Psoas muscle (tissue), 8 donors: ENCODE data around the gene ANAPC5. TPM values are rescaled to one million over a fixed set of nuclear protein-coding genes. Genes with fewer than 3 reads are reported as not detected.

Experiments
- ATAC-seq, 4 donors: fragments of 200-7000 bp; cut with Tn5 transposase; one replicate each; pipeline ENCODE4 v1.9.1; 2020; ENCODE audit warnings: moderate library complexity in 3 of 4, mild to moderate bottlenecking in 2 of 4
- DNase-seq, 2 donors: peaks; one replicate each; pipeline ENCODE4 v3.0.0-alpha.2; 2020
- H3K27ac ChIP-seq: fragments of 200-600 bp; one replicate; pipeline ENCODE4 v1.8.0; 2022
- H3K27me3 ChIP-seq, 3 donors: fragments of 200-600 bp in 1 of 3; one replicate each; pipeline versions ENCODE4 v1.6.1 to v1.8.0; 2013 to 2022; ENCODE audit warnings: low read length in 2 of 3, mild to moderate bottlenecking in 2 of 3, moderate library complexity in 1 of 3; ENCODE audit not compliant: insufficient read depth in 3 of 3
- H3K36me3 ChIP-seq, 2 donors: fragments of 200-600 bp in 1 of 2; one replicate each; pipeline versions ENCODE4 v1.6.1 to v1.8.0; 2013 to 2022; ENCODE audit warnings: low read depth in 1 of 2, mild to moderate bottlenecking in 1 of 2, moderate library complexity in 1 of 2; ENCODE audit not compliant: insufficient read depth in 1 of 2
- H3K4me1 ChIP-seq: fragments of 200-600 bp; one replicate; pipeline ENCODE4 v1.8.0; 2022
- H3K4me3 ChIP-seq: fragments of 200-600 bp; one replicate; pipeline ENCODE4 v1.8.0; 2022; ENCODE audit warnings: mild to moderate bottlenecking
- H3K9me3 ChIP-seq: fragments of 200-600 bp; one replicate; pipeline ENCODE4 v1.8.0; 2022
- WGBS, 3 donors: extraction: QIAGEN DNeasy Blood & Tissue Kit; methylation state at CpG; one replicate each; pipeline versions ENCODE4 v1.1.6 to v1.1.7; 2013; 5-methylcytosine and 5-hydroxymethylcytosine counted together
- intact Hi-C, 2 donors: fragments of 100-400 bp; cut with DNase I; formaldehyde crosslinking; loops; one replicate each; pipeline versions ENCODE4 v1.11.0 to v1.14.2; 2022
- polyA plus RNA-seq, 3 donors: library from polyadenylated mRNA; stranded (reverse); fragments of 200-250 nt; gene quantifications; one replicate each; pipeline ENCODE4 v1.2.3, GENCODE V29; 2013
- total RNA-seq, 4 donors: library from RNA; stranded (reverse); fragmentation: NEBNext Ultra II Directional in 2 of 4; extraction: Animal tissue kit (Norgen Biotek cat#: 25700) in 2 of 4; gene quantifications; one replicate each; pipeline versions ENCODE4 v1.2.1 to v1.2.4, GENCODE V29; 2021 to 2023
- TF ChIP-seq, protein P1 (sequence below): fragments of 200-600 bp; IDR thresholded peaks from one replicate; pipeline ENCODE4 v1.8.0; 2022; ENCODE audit warnings: antibody characterized with exemption
- donor health status: healthy with polysubstance abuse.
- donor health status: DM: no; HTN: no; CAD: no; lungs with moderate emphysema.
- donor health status: Bipolar disorder and iron deficiency.
- donor health status: healthy.
- donor health status: DM: yes; HTN: yes; CAD: no.
- donor health status: DM: no; HTN: no; CAD: no.
- donor health status: DM: no; HTN: no; CAD: no.
- donor health status: DM: yes; HTN: yes; CAD: no.

ANAPC5 gene
- total and polyA plus RNA-seq, 7 donors, result 47.1 to 120 (median 70.8) TPM

DNA sequence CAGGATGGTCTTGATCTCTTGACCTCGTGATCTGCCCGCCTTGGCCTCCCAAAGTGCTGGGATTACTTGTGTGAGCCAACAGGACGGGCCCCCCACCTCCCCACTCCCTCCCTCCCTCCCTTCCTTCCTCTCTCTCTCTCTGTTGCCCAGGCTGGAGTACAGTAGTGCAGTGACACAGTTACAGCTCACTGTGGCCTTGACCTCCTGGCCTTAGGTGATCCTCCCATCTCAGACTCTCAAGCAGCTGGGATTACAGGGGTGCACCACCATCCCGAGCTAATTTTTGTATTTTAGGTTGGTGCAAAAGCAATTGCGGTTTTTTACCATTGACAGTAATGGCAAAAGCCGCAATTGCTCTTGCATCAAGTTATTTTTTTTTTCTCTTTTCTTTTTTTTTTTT, 19.2 kb upstream of the ANAPC5 start:
- peaks cover 7% of the 10 kb centered on the region for H3K4me1 ChIP-seq

DNA sequence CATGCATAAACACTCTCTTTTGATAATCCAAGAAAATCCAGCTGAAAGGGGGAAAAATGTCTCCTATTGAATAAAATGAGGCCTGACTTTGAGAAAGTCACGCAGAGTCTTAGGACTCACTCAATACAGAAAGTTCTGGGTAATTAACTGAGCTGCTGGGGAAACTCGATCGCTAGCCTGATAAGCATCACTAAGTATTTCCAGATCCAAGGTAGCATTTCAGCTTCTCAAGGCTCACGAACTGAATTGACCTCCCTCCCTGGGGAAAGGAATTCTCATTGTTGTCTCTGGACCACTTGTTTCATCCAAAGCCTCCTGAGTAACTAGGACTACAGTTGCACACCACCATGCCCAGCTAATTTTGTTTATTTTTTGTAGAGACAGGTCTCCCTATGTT, 13.8 kb upstream of the ANAPC5 start:
- H3K27me3 ChIP-seq, result no peaks in the 10 kb centered on the region

More for the DNA sequence above, 19.2 kb upstream of the ANAPC5 start:
- Histone ChIP-seq H3K27me3 (no peaks in the 10 kb centered on the region), H3K4me3 (no peak overlapping the region), H3K36me3 (no peaks in the 10 kb centered on the region), H3K27ac (no peak overlapping the region), H3K9me3 (no peaks in the 10 kb centered on the region)
- 78 to 85% (median 80%) methylated on average over 6 of the region's 6 CpGs for WGBS, 3 donors
- ATAC-seq (no peak), DNase-seq (no peak)
- TF ChIP-seq, protein P1, sequence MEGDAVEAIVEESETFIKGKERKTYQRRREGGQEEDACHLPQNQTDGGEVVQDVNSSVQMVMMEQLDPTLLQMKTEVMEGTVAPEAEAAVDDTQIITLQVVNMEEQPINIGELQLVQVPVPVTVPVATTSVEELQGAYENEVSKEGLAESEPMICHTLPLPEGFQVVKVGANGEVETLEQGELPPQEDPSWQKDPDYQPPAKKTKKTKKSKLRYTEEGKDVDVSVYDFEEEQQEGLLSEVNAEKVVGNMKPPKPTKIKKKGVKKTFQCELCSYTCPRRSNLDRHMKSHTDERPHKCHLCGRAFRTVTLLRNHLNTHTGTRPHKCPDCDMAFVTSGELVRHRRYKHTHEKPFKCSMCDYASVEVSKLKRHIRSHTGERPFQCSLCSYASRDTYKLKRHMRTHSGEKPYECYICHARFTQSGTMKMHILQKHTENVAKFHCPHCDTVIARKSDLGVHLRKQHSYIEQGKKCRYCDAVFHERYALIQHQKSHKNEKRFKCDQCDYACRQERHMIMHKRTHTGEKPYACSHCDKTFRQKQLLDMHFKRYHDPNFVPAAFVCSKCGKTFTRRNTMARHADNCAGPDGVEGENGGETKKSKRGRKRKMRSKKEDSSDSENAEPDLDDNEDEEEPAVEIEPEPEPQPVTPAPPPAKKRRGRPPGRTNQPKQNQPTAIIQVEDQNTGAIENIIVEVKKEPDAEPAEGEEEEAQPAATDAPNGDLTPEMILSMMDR, result no peak
- intact Hi-C loops, result no loop called here

DNA sequence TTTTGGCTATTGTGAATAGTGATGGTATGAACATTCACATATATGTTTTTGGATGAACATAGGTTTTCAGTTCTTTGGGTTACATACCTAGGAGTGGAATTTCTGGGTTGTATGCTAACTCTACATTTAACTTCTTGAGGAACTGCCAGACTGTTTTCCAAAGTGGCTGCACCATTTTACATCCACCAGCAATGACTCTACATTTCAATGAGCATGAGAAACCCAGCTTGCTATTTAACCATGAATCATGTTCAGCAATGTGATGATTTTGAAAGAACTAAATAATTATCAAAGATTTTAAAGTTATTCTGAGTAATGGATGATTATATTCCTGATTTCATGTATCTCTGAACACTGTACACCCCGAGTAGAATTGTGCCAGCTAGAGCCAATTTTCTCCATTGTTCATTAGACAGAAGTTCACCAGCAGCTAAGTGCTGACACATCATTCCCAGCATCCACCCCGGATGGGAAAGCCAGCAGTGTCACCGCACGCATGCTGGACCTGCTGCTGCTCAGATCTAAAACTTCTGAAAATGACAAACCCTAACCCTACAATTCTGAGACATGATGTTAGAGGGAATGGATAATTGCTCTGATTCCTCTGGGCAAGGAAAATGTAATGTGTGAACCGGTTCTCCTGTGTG, 13.3 kb upstream of the ANAPC5 start:
- H3K36me3 ChIP-seq, result no peaks in the 10 kb centered on the region
- no peaks in the 10 kb centered on the region for H3K27me3 ChIP-seq
- no peak overlapping the region for H3K4me3 ChIP-seq
- no peaks in the 10 kb centered on the region for H3K9me3 ChIP-seq
- H3K4me1 ChIP-seq, result peaks cover 7% of the 10 kb centered on the region
- H3K27ac ChIP-seq, result no peak overlapping the region
- 41 to 44% (median 43%) methylated on average over 5 of the region's 5 CpGs for WGBS, 3 donors
- no peak for ATAC-seq
- intact Hi-C loops, result no loop called here
- TF ChIP-seq, protein P1, result no peak
- no peak for DNase-seq

More for the DNA sequence above, 13.8 kb upstream of the ANAPC5 start:
- Histone ChIP-seq H3K4me1 (peaks cover 7% of the 10 kb centered on the region), H3K36me3 (no peaks in the 10 kb centered on the region), H3K9me3 (no peaks in the 10 kb centered on the region), H3K27ac (no peak overlapping the region), H3K4me3 (no peak overlapping the region)
- TF ChIP-seq, protein P1, result no peak
- WGBS, 3 donors, result 26 to 37% (median 29%) methylated on average over 4 of the region's 4 CpGs
- intact Hi-C loops, result no loop called here
- ATAC-seq (no peak), DNase-seq (no peak)

DNA sequence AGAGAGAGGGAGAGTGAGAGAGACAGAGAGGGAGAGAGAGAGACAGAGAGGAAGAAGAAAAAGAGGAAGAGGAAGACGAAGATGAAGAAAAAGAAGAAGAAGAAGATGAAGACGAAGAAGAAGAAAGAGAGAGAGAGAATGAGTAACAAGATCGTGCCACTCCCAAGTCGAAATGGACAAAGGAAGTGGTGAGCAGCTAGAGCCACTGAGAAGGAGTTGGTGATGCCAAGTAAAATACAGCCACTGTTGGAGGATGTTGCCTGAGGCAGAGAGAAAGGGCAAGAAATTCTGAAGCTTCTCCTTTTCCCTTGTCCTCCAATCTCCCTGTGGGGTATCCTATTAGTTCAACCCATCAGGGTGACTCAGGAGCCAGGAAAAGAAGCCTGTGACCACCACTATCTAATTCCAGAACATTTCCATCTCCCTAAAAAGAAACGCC, 12.5 kb upstream of the ANAPC5 start:
- TF ChIP-seq, protein P1, result no peak
- intact Hi-C loops, result no loop called here
- Histone ChIP-seq H3K4me3 (no peak overlapping the region), H3K36me3 (no peaks in the 10 kb centered on the region), H3K27me3 (no peaks in the 10 kb centered on the region), H3K9me3 (no peaks in the 10 kb centered on the region), H3K4me1 (peaks cover 7% of the 10 kb centered on the region), H3K27ac (no peak overlapping the region)
- WGBS, 3 donors, result 64 to 73% (median 67%) methylated on average over 5 of the region's 5 CpGs
- ATAC-seq (no peak), DNase-seq (no peak)

DNA sequence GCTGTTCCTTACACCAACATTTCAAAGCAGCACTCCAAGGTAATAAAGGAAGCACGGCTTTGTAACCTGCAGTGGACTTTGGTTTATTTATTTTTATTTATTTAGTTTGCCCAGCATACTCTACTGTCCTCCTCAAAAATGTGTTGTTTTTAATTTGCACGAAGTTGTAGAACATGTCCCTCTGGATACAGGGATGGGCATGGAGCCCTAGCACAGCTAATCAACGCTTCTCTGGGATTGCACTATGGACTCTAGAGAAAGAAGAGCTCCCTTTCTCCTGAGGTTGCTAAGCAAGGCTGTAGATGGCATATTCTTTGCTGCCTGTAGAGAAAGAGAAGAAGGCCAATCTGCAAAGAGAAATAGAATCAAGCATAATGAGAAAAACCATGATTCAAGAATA, 5.9 kb upstream of the ANAPC5 start:
- ATAC-seq (no peak), DNase-seq (no peak)
- TF ChIP-seq, protein P1, result no peak
- Histone ChIP-seq H3K27me3 (no peaks in the 10 kb centered on the region), H3K36me3 (no peaks in the 10 kb centered on the region), H3K4me3 (no peak overlapping the region), H3K9me3 (no peaks in the 10 kb centered on the region), H3K27ac (no peak overlapping the region), H3K4me1 (peaks cover 4% of the 10 kb centered on the region)
- intact Hi-C loops, result no loop called here
- WGBS, 3 donors, result 56 to 70% (median 62%) methylated on average over 3 of the region's 3 CpGs
